Measurements from ENCODE around the gene C19orf67. TPM values are rescaled to one million over a fixed set of nuclear protein-coding genes. Genes with fewer than 3 reads are reported as not detected.

C19orf67 gene
- total and polyA plus RNA-seq, 2 of the 13 experiments (the other 11 are each of a cell fraction or from before 2014, with no cell fraction given): 0.11 to 0.32 TPM

DNA sequence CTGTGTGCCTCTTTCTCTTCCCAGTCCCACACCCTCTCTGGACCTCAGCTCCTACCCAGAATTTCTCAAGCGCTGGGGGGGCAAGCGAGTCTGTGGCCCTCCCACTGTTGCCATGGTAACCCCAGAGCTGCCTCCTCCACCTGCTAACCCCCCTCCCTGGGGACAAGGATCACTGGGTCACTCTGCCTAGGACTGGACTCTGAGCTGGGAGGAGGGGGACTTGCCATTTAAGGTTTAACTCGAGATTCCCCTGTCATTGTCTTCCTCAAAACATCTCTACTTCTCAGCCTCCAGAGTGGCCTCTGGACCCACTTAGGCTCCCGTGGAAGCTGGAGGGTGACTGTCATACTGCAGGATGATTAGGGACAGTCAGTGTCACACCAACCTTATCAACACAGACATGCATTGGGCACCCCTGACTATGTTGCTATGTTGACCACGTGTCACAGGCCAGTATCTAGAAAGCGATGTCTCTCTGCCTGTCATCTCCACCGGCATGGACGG, 25.9 kb downstream of the C19orf67 start (continued):
- TF ChIP-seq, protein P1, sequence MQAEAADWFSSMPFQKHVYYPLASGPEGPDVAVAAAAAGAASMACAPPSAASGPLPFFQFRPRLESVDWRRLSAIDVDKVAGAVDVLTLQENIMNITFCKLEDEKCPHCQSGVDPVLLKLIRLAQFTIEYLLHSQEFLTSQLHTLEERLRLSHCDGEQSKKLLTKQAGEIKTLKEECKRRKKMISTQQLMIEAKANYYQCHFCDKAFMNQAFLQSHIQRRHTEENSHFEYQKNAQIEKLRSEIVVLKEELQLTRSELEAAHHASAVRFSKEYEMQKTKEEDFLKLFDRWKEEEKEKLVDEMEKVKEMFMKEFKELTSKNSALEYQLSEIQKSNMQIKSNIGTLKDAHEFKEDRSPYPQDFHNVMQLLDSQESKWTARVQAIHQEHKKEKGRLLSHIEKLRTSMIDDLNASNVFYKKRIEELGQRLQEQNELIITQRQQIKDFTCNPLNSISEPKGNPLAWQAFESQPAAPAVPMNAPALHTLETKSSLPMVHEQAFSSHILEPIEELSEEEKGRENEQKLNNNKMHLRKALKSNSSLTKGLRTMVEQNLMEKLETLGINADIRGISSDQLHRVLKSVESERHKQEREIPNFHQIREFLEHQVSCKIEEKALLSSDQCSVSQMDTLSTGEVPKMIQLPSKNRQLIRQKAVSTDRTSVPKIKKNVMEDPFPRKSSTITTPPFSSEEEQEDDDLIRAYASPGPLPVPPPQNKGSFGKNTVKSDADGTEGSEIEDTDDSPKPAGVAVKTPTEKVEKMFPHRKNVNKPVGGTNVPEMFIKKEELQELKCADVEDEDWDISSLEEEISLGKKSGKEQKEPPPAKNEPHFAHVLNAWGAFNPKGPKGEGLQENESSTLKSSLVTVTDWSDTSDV (CRISPR knock-in tag; IDR thresholded peaks at IDR 0.05): no peak
- TF ChIP-seq ZNF496 (CRISPR knock-in tag; IDR thresholded peaks at IDR 0.05; ENCODE audit: insufficient replicate concordance): no peak
- TF ChIP-seq ZNF33A (CRISPR knock-in tag; IDR thresholded peaks at IDR 0.05; ENCODE audit: borderline replicate concordance): no peak
- TF ChIP-seq, protein P2, sequence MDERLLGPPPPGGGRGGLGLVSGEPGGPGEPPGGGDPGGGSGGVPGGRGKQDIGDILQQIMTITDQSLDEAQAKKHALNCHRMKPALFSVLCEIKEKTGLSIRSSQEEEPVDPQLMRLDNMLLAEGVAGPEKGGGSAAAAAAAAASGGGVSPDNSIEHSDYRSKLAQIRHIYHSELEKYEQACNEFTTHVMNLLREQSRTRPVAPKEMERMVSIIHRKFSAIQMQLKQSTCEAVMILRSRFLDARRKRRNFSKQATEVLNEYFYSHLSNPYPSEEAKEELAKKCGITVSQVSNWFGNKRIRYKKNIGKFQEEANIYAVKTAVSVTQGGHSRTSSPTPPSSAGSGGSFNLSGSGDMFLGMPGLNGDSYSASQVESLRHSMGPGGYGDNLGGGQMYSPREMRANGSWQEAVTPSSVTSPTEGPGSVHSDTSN (CRISPR knock-in tag; IDR thresholded peaks at IDR 0.05): peak; percentile 30; the same call in 1 of the 2 replicates
- TF ChIP-seq, protein P3, sequence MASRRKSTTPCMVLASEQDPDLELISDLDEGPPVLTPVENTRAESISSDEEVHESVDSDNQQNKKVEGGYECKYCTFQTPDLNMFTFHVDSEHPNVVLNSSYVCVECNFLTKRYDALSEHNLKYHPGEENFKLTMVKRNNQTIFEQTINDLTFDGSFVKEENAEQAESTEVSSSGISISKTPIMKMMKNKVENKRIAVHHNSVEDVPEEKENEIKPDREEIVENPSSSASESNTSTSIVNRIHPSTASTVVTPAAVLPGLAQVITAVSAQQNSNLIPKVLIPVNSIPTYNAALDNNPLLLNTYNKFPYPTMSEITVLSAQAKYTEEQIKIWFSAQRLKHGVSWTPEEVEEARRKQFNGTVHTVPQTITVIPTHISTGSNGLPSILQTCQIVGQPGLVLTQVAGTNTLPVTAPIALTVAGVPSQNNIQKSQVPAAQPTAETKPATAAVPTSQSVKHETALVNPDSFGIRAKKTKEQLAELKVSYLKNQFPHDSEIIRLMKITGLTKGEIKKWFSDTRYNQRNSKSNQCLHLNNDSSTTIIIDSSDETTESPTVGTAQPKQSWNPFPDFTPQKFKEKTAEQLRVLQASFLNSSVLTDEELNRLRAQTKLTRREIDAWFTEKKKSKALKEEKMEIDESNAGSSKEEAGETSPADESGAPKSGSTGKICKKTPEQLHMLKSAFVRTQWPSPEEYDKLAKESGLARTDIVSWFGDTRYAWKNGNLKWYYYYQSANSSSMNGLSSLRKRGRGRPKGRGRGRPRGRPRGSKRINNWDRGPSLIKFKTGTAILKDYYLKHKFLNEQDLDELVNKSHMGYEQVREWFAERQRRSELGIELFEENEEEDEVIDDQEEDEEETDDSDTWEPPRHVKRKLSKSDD (CRISPR knock-in tag; IDR thresholded peaks at IDR 0.05; ENCODE audit: low read depth): 0 out of 2 replicates have a peak, but pooled peaks have one; percentile 24
- peak; percentile 63; the same call in 1 of the 2 replicates for TF ChIP-seq ZBTB26 (CRISPR knock-in tag; IDR thresholded peaks at IDR 0.05; ENCODE audit: borderline replicate concordance)
- no peak for TF ChIP-seq ZNF547 (CRISPR knock-in tag; IDR thresholded peaks at IDR 0.05)
- TF ChIP-seq, protein P4, sequence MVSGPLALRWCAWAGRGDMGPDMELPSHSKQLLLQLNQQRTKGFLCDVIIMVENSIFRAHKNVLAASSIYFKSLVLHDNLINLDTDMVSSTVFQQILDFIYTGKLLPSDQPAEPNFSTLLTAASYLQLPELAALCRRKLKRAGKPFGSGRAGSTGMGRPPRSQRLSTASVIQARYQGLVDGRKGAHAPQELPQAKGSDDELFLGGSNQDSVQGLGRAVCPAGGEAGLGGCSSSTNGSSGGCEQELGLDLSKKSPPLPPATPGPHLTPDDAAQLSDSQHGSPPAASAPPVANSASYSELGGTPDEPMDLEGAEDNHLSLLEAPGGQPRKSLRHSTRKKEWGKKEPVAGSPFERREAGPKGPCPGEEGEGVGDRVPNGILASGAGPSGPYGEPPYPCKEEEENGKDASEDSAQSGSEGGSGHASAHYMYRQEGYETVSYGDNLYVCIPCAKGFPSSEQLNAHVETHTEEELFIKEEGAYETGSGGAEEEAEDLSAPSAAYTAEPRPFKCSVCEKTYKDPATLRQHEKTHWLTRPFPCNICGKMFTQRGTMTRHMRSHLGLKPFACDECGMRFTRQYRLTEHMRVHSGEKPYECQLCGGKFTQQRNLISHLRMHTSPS (CRISPR knock-in tag; IDR thresholded peaks at IDR 0.05; ENCODE audit: low read depth): no peak
- TF ChIP-seq ZNF383 (CRISPR knock-in tag; IDR thresholded peaks at IDR 0.05; ENCODE audit: borderline replicate concordance): no peak
- peak; percentile 31; the same call in 1 of the 2 replicates for TF ChIP-seq MEF2D (CRISPR knock-in tag; IDR thresholded peaks at IDR 0.05)
- TF ChIP-seq, protein P5, sequence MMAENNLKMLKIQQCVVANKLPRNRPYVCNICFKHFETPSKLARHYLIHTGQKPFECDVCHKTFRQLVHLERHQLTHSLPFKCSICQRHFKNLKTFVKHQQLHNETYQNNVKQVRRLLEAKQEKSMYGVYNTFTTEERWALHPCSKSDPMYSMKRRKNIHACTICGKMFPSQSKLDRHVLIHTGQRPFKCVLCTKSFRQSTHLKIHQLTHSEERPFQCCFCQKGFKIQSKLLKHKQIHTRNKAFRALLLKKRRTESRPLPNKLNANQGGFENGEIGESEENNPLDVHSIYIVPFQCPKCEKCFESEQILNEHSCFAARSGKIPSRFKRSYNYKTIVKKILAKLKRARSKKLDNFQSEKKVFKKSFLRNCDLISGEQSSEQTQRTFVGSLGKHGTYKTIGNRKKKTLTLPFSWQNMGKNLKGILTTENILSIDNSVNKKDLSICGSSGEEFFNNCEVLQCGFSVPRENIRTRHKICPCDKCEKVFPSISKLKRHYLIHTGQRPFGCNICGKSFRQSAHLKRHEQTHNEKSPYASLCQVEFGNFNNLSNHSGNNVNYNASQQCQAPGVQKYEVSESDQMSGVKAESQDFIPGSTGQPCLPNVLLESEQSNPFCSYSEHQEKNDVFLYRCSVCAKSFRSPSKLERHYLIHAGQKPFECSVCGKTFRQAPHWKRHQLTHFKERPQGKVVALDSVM (CRISPR knock-in tag; IDR thresholded peaks at IDR 0.05): no peak
- 0 out of 2 replicates have a peak, but pooled peaks have one; percentile 24 for TF ChIP-seq MTERF4 (CRISPR knock-in tag; IDR thresholded peaks at IDR 0.05)
- TF ChIP-seq KAT8 (CRISPR knock-in tag; IDR thresholded peaks at IDR 0.05): no peak
- TF ChIP-seq ZNF572 (CRISPR knock-in tag; IDR thresholded peaks at IDR 0.05): peak; percentile 63; the same call in 1 of the 2 replicates
